Activated CD4-positive, CD25-positive, alpha-beta regulatory T cell (primary cell): ENCODE results near the gene PRSS21.

Experiments
- DNase-seq, 4 experiments: peaks; one replicate each; lab custom pipeline; 2025; lab: John Stamatoyannopoulos, UW

The PRSS21 gene

GRCh38 chr16:2779978-2780898 lies 36.8 kb upstream of the PRSS21 start:
- DNase-seq = no peak

GRCh38 chr16:2782583-2783351 lies 34.3 kb upstream of the PRSS21 start:
- DNase-seq = no peak

GRCh38 chr16:2783581-2784357 lies 33.3 kb upstream of the PRSS21 start:
- no peak for DNase-seq

GRCh38 chr16:2784358-2785100 lies 32.5 kb upstream of the PRSS21 start:
- DNase-seq = no peak

GRCh38 chr16:2785101-2785991 lies 31.7 kb upstream of the PRSS21 start:
- no peak for DNase-seq

GRCh38 chr16:2786061-2786825 lies 30.8 kb upstream of the PRSS21 start:
- no peak for DNase-seq

GRCh38 chr16:2786826-2787151 lies 30.2 kb upstream of the PRSS21 start:
- no peak for DNase-seq

- DNase-seq = no peak
These were observed 29.6 kb upstream of the PRSS21 start, which contains the start of gene PRSS33 for GRCh38 chr16:2787406-2787805. TSS of gene PRSS33 (minus strand) at chr16:2787560. CDS start at chr16:2786547, 1,013 bp downstream.

GRCh38 chr16:2787961-2788360 lies 29.1 kb upstream of the PRSS21 start:
- DNase-seq = no peak

- DNase-seq = no peak
These were observed 26.4 kb upstream of the PRSS21 start for GRCh38 chr16:2790631-2791030.

GRCh38 chr16:2791174-2791573 lies 25.9 kb upstream of the PRSS21 start:
- no peak for DNase-seq

GRCh38 chr16:2792940-2793339 lies 24.1 kb upstream of the PRSS21 start:
- no peak for DNase-seq

- no peak for DNase-seq
These were observed 21.5 kb upstream of the PRSS21 start for GRCh38 chr16:2795395-2796143.

- no peak for DNase-seq
These were observed 18.3 kb upstream of the PRSS21 start for GRCh38 chr16:2798723-2799204.

- no peak for DNase-seq
These were observed 17.7 kb upstream of the PRSS21 start for GRCh38 chr16:2799205-2799858.

- no peak for DNase-seq
These were observed 17.2 kb upstream of the PRSS21 start for GRCh38 chr16:2799859-2800226.

GRCh38 chr16:2803545-2804195 lies 13.4 kb upstream of the PRSS21 start:
- no peak for DNase-seq

GRCh38 chr16:2804728-2805127 lies 12.3 kb upstream of the PRSS21 start:
- no peak for DNase-seq
